PC-3 (cell line): ENCODE measurements around the gene MRPL28. TPM values are rescaled to one million over a fixed set of nuclear protein-coding genes. Genes with fewer than 3 reads are reported as not detected.

Experiments used
- ATAC-seq: fragments of 200-7000 bp; cut with Tn5 transposase; 2 replicates; pipeline ENCODE4 v1.9.1; 2020; ENCODE audit warnings: mild to moderate bottlenecking, moderate library complexity
- BruUV-seq: library from RNA; stranded (reverse); fragments of 400-500 nt; replicated peaks from 2 replicates; lab custom pipeline; 2021; lab: Mats Ljungman, UMichigan
- CTCF ChIA-PET: fragments of 300-600 bp; sonication (Branson Sonifier 250); formaldehyde crosslinking; loops from one replicate; lab custom pipeline; 2022; ENCODE audit warnings: antibody characterized with exemption; lab: Charles Lee
- POLR2A ChIA-PET: fragments of 300-600 bp; sonication (Branson Sonifier 250); formaldehyde crosslinking; loops from one replicate; lab custom pipeline; 2022; ENCODE audit warnings: antibody characterized with exemption; ENCODE audit not compliant: unreplicated experiment; lab: Charles Lee
- DNase-seq: peaks from one replicate; pipeline ENCODE4 v3.0.0-alpha.2; 2015
- H2AFZ ChIP-seq: fragments of 300-600 bp; sonication (generic); 2 replicates; pipeline ENCODE4 v1.6.0; 2016; ENCODE audit warnings: antibody characterized with exemption, low read length
- H3F3A ChIP-seq: fragments of 300-600 bp; sonication (generic); one replicate; pipeline ENCODE4 v1.6.0; 2017; ENCODE audit warnings: antibody characterized with exemption, low read length, control low read depth, mild to moderate bottlenecking; ENCODE audit not compliant: unreplicated experiment
- H3K27ac ChIP-seq: fragments of 300-600 bp; sonication (generic); 2 replicates; pipeline ENCODE4 v1.5.1; 2016; ENCODE audit warnings: mild to moderate bottlenecking, low read length
- H3K27me3 ChIP-seq: fragments of 300-600 bp; sonication (generic); 2 replicates; pipeline ENCODE4 v1.6.1; 2016; ENCODE audit warnings: low read length, mixed read lengths
- H3K36me3 ChIP-seq: fragments of 300-600 bp; sonication (generic); 2 replicates; pipeline ENCODE4 v1.6.1; 2016; ENCODE audit warnings: low read depth, mixed run types, low read length, mixed read lengths
- H3K4me1 ChIP-seq: fragments of 300-600 bp; sonication (generic); 2 replicates; pipeline ENCODE4 v1.5.1; 2016; ENCODE audit warnings: low read length; ENCODE audit not compliant: insufficient read depth
- H3K4me2 ChIP-seq: fragments of 300-600 bp; sonication (generic); 2 replicates; pipeline ENCODE4 v1.6.0; 2016; ENCODE audit warnings: low read length
- H3K4me3 ChIP-seq: fragments of 300-600 bp; sonication (generic); 2 replicates; pipeline ENCODE4 v1.5.1; 2016; ENCODE audit warnings: mild to moderate bottlenecking, low read length, mixed read lengths
- H3K79me2 ChIP-seq: fragments of 300-600 bp; sonication (generic); 2 replicates; pipeline ENCODE4 v1.6.1; 2017; ENCODE audit warnings: low read length, mixed read lengths
- H3K9ac ChIP-seq: fragments of 300-600 bp; sonication (generic); 2 replicates; pipeline ENCODE4 v1.6.0; 2016; ENCODE audit warnings: mild to moderate bottlenecking, low read length
- H3K9me2 ChIP-seq: fragments of 300-600 bp; sonication (generic); replicated peaks from 2 replicates; pipeline ENCODE4 v1.6.1; 2016; ENCODE audit warnings: mixed run types, low read length, mixed read lengths
- H3K9me3 ChIP-seq: fragments of 300-600 bp; sonication (generic); 2 replicates; pipeline ENCODE4 v1.6.1; 2016; ENCODE audit warnings: low read length, mixed read lengths
- H4K20me1 ChIP-seq: fragments of 300-600 bp; sonication (generic); 2 replicates; pipeline ENCODE4 v1.6.1; 2016; ENCODE audit warnings: low read length, mixed read lengths
- CTCF ChIP-seq: fragments of 300-600 bp; sonication (generic); conservative IDR thresholded peaks from 2 replicates; pipeline ENCODE4 v1.5.1; 2017; ENCODE audit warnings: antibody characterized with exemption, low read depth, mild to moderate bottlenecking, low read length
- EZH2 ChIP-seq: fragments of 300-600 bp; sonication (generic); IDR thresholded peaks from one replicate; pipeline ENCODE4 v1.6.1; 2017; ENCODE audit warnings: antibody characterized with exemption, mild to moderate bottlenecking, low read length; ENCODE audit not compliant: unreplicated experiment
- EZH2phosphoT487 ChIP-seq: fragments of 300-600 bp; sonication (generic); IDR thresholded peaks from 2 replicates; pipeline ENCODE4 v1.6.1; 2018; ENCODE audit warnings: mild to moderate bottlenecking, antibody characterized with exemption, low read length, borderline replicate concordance
- intact Hi-C: fragments of 100-400 bp; cut with micrococcal nuclease; formaldehyde crosslinking; loops from 2 replicates; pipeline ENCODE4 v1.9.0; 2023
- total RNA-seq: library from RNA; depleted of rRNA; stranded (reverse); fragments of >200 nt; gene quantifications from 2 replicates; pipeline ENCODE4 v1.2.3, GENCODE V29; 2014; rRNA removed

The MRPL28 gene
- total RNA-seq, 1 experiment from 2014 or later = 154 TPM

GRCh38 chr16:320206-320605, 50.1 kb downstream of the MRPL28 start:
- DNase-seq (no peak), ATAC-seq (no peak)
- intact Hi-C loops = no loop called here
- TF ChIP-seq EZH2phosphoT487 (no peak), CTCF (no peak), EZH2 (no peak)
- Histone ChIP-seq H3F3A (no peaks in the 10 kb centered on the region), H3K9me3 (no peaks in the 10 kb centered on the region), H4K20me1 (no peaks in the 10 kb centered on the region; the same call in 1 of the 2 replicates), H3K79me2 (peaks cover 31% of the 10 kb centered on the region), H3K4me2 (no peak overlapping the region), H3K4me1 (no peaks in the 10 kb centered on the region), H3K36me3 (no peaks in the 10 kb centered on the region), H2AFZ (no peak overlapping the region), H3K27me3 (no peaks in the 10 kb centered on the region), H3K9ac (no peak overlapping the region), H3K9me2 (no peaks in the 10 kb centered on the region), H3K27ac (no peak overlapping the region), H3K4me3 (no peak overlapping the region)
- BruUV-seq = no TSS peak
- POLR2A ChIA-PET = no interaction called here
- CTCF ChIA-PET = no interaction called here

- Histone ChIP-seq H3K36me3 (no peaks in the 10 kb centered on the region), H3K9ac (no peak overlapping the region), H3K4me3 (no peak overlapping the region), H2AFZ (no peak overlapping the region), H3K4me1 (no peaks in the 10 kb centered on the region), H3K27ac (no peak overlapping the region), H3K79me2 (peaks cover 19% of the 10 kb centered on the region), H4K20me1 (no peaks in the 10 kb centered on the region; the same call in 1 of the 2 replicates), H3K4me2 (no peak overlapping the region), H3K27me3 (no peaks in the 10 kb centered on the region), H3K9me3 (no peaks in the 10 kb centered on the region), H3F3A (no peaks in the 10 kb centered on the region), H3K9me2 (no peaks in the 10 kb centered on the region)
- ATAC-seq (no peak), DNase-seq (no peak)
- no TSS peak for BruUV-seq
- CTCF ChIA-PET = no interaction called here
- TF ChIP-seq EZH2phosphoT487 (no peak), CTCF (peak; percentile 27; the same call in 1 of the 2 replicates), EZH2 (no peak)
- intact Hi-C loops = no loop called here
- POLR2A ChIA-PET = no interaction called here
Measured at GRCh38 chr16:318628-319027, 51.7 kb downstream of the MRPL28 start.

- POLR2A ChIA-PET = no interaction called here
- no peaks in the 10 kb centered on the region for H3K27me3 ChIP-seq
- intact Hi-C loops = no loop called here
- no peak for TF ChIP-seq CTCF
- no peak for TF ChIP-seq EZH2
- TF ChIP-seq EZH2phosphoT487 = no peak
- DNase-seq (no peak), ATAC-seq (no peak)
- no peaks in the 10 kb centered on the region for H3K4me1 ChIP-seq
- no peaks in the 10 kb centered on the region for H3K36me3 ChIP-seq
- no peak overlapping the region for H3K4me3 ChIP-seq
- H3K4me2 ChIP-seq = no peak overlapping the region
- H3K9me3 ChIP-seq = no peaks in the 10 kb centered on the region
- CTCF ChIA-PET = no interaction called here
- H4K20me1 ChIP-seq = no peaks in the 10 kb centered on the region
- no peaks in the 10 kb centered on the region for H3F3A ChIP-seq
- BruUV-seq = no TSS peak
- no peaks in the 10 kb centered on the region for H3K9me2 ChIP-seq
- no peak overlapping the region for H2AFZ ChIP-seq
- H3K27ac ChIP-seq = no peak overlapping the region
- H3K79me2 ChIP-seq = peaks cover 18% of the 10 kb centered on the region
- H3K9ac ChIP-seq = no peak overlapping the region
Measured at GRCh38 chr16:317583-317982, 52.8 kb downstream of the MRPL28 start.

Other genes with a start within 250 kb of the MRPL28 start
- 14.9 and 22.2 TPM in 2 replicates for gene NPRL3, start 231.9 kb downstream of the MRPL28 start, total RNA-seq
- not detected in 2 replicates for gene HBZ, start 217.9 kb downstream of the MRPL28 start, total RNA-seq
- not detected in 2 replicates for gene HBM, start 204.6 kb downstream of the MRPL28 start, total RNA-seq
- not detected in 2 replicates for gene HBA2, start 197.7 kb downstream of the MRPL28 start, total RNA-seq
- gene HBA1, start 193.9 kb downstream of the MRPL28 start, total RNA-seq = not detected in 2 replicates
- gene HBQ1, start 190.1 kb downstream of the MRPL28 start, total RNA-seq = not detected in 2 replicates
- 46.0 and 61.9 TPM in 2 replicates for gene LUC7L, start 141.1 kb downstream of the MRPL28 start, total RNA-seq
- gene FAM234A, start 135.7 kb downstream of the MRPL28 start, total RNA-seq = 31.4 and 38.0 TPM in 2 replicates
- gene RGS11, start 94.6 kb downstream of the MRPL28 start, total RNA-seq = 1.2 and 1.5 TPM in 2 replicates
- 0.35 TPM in 1 of 2 replicates, not detected in the other for gene ARHGDIG, start 89.9 kb downstream of the MRPL28 start, total RNA-seq
- not detected in 2 replicates for gene PDIA2, start 87.4 kb downstream of the MRPL28 start, total RNA-seq
- gene AXIN1, start 17.8 kb downstream of the MRPL28 start, total RNA-seq = 26.9 and 50.8 TPM in 2 replicates
- gene PGAP6, start 11.4 kb upstream of the MRPL28 start, total RNA-seq = 40.8 and 56.5 TPM in 2 replicates
- gene NME4, start 26.7 kb upstream of the MRPL28 start, total RNA-seq = 182 and 207 TPM in 2 replicates
- 19.8 and 22.3 TPM in 2 replicates for gene DECR2, start 31.3 kb upstream of the MRPL28 start, total RNA-seq
- gene RAB11FIP3, start 55.1 kb upstream of the MRPL28 start, total RNA-seq = 12.7 and 17.9 TPM in 2 replicates
- gene CAPN15, start 157.2 kb upstream of the MRPL28 start, total RNA-seq = 60.4 and 78.1 TPM in 2 replicates
- not detected in 2 replicates for gene PRR35, start 189.9 kb upstream of the MRPL28 start, total RNA-seq
- 0.44 TPM in 1 of 2 replicates, not detected in the other for gene NHLRC4, start 196.5 kb upstream of the MRPL28 start, total RNA-seq
- 36.0 and 43.8 TPM in 2 replicates for gene PIGQ, start 199.4 kb upstream of the MRPL28 start, total RNA-seq
- 19.5 and 27.0 TPM in 2 replicates for gene RAB40C, start 219.5 kb upstream of the MRPL28 start, total RNA-seq